Left lung (tissue), 10 donors: ENCODE measurements around the gene SUMO4. TPM values are rescaled to one million over a fixed set of nuclear protein-coding genes. Genes with fewer than 3 reads are reported as not detected.

ENCODE experiments used
- ATAC-seq: fragments of 200-7000 bp; cut with Tn5 transposase; one replicate; pipeline ENCODE4 v1.9.1; 2020; ENCODE audit warnings: moderate library complexity
- DNase-seq, 4 donors: peaks; one replicate each; pipeline ENCODE4 v3.0.0-alpha.2; 2013 to 2020
- H3K27ac ChIP-seq, 2 donors: fragments of 200-600 bp; sonication (generic) in 1 of 2; one replicate each; pipeline versions ENCODE4 v1.5.0 to v1.8.0; 2020 to 2021
- H3K27me3 ChIP-seq, 2 donors: fragments of 200-600 bp; sonication (generic) in 1 of 2; one replicate each; pipeline versions ENCODE4 v1.5.0 to v1.8.0; 2020 to 2021
- H3K36me3 ChIP-seq, 2 donors: fragments of 200-600 bp; sonication (generic) in 1 of 2; one replicate each; pipeline versions ENCODE4 v1.5.0 to v1.8.0; 2020 to 2021
- H3K4me1 ChIP-seq, 2 donors: fragments of 200-600 bp; one replicate each; pipeline ENCODE4 v1.8.0; 2021
- H3K4me3 ChIP-seq, 2 donors: fragments of 200-600 bp; sonication (generic) in 1 of 2; one replicate each; pipeline versions ENCODE4 v1.5.0 to v1.8.0; 2020 to 2021; ENCODE audit warnings: mild to moderate bottlenecking in 1 of 2
- H3K9me3 ChIP-seq, 2 donors: fragments of 200-600 bp; sonication (generic) in 1 of 2; one replicate each; pipeline versions ENCODE4 v1.5.0 to v1.8.0; 2020 to 2021
- intact Hi-C, 2 donors: fragments of 100-400 bp; cut with DNase I; formaldehyde crosslinking; loops; one replicate each; pipeline versions ENCODE4 v1.11.2 to v1.14.2; 2022
- polyA plus RNA-seq, 6 donors: library from polyadenylated mRNA; unstranded; fragments of 120-200 nt; gene quantifications; one replicate each; pipeline ENCODE4 v1.2.1, GENCODE V29; 2013; ENCODE audit not compliant: insufficient read length in 6 of 6
- total RNA-seq, 2 donors: library from RNA; stranded (reverse); fragmentation: NEBNext Ultra II Directional; extraction: Animal tissue kit (Norgen Biotek cat#: 25700); gene quantifications; one replicate each; pipeline ENCODE4 v1.2.1, GENCODE V29; 2021
- TF ChIP-seq, protein P1 (sequence below), 2 donors: fragments of 200-600 bp; sonication (generic) in 1 of 2; IDR thresholded peaks; one replicate each; pipeline versions ENCODE4 v1.5.0 to v1.8.0; 2021; ENCODE audit warnings: antibody characterized with exemption in 2 of 2
- donor health status: DM: no; HTN: yes; CAD: no.
- donor health status: DM: no; HTN: no; CAD: no.

Gene SUMO4
- total and polyA plus RNA-seq, 8 donors: 1.0 to 2.7 (median 1.9) TPM

GRCh38 chr6:149385998-149386646 lies 13.9 kb upstream of the SUMO4 start:
- no peak overlapping the region for H3K27ac ChIP-seq
- H3K4me1 ChIP-seq: no peaks in the 10 kb centered on the region
- H3K4me3 ChIP-seq: no peak overlapping the region
- H3K36me3 ChIP-seq: peaks cover 4 to 28% of the 10 kb centered on the region in 2 donors
- ATAC-seq (no peak), DNase-seq (no peak)
- H3K9me3 ChIP-seq: no peaks in the 10 kb centered on the region
- TF ChIP-seq, protein P1, sequence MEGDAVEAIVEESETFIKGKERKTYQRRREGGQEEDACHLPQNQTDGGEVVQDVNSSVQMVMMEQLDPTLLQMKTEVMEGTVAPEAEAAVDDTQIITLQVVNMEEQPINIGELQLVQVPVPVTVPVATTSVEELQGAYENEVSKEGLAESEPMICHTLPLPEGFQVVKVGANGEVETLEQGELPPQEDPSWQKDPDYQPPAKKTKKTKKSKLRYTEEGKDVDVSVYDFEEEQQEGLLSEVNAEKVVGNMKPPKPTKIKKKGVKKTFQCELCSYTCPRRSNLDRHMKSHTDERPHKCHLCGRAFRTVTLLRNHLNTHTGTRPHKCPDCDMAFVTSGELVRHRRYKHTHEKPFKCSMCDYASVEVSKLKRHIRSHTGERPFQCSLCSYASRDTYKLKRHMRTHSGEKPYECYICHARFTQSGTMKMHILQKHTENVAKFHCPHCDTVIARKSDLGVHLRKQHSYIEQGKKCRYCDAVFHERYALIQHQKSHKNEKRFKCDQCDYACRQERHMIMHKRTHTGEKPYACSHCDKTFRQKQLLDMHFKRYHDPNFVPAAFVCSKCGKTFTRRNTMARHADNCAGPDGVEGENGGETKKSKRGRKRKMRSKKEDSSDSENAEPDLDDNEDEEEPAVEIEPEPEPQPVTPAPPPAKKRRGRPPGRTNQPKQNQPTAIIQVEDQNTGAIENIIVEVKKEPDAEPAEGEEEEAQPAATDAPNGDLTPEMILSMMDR (IDR thresholded peaks at IDR 0.05): no peak
- H3K27me3 ChIP-seq: no peaks in the 10 kb centered on the region
- intact Hi-C loops: no loop called here

DNA sequence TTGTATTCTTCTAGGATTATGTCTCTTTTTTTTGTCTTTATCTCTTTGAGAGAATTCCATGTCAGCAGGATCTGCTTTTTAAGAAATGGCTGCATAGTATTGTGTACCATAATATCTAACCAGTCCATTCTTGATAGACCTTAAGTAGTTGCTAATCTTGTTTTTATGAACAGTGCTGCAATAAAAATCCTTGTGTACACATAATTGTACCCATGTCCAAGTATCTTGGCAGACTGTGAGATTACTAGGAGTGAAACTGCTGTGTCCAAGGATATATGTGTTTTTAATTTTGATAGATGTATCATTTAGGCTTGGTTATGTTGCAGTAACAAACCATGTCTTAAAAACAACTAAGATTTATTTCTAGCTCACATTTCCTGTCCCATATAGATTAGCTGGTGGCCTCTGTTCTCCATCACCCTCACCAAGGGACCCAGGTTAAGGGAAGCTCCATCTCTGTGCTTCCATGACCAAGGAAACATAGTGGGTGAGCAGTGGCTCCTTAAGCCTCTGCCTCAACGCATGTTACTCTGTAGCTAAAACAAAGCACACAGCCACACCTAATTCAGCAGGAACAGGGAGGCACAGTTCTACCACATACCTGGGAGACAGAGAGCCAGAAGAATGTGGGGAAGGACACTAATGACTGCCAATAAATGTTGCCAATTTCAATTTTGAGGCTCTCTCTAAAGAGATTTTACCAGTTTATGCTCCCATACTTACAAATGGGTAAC lies 12.1 kb upstream of the SUMO4 start:
- Histone ChIP-seq H3K4me3 (no peak overlapping the region), H3K36me3 (peaks cover 4 to 15% of the 10 kb centered on the region in 2 donors), H3K9me3 (no peaks in the 10 kb centered on the region), H3K27me3 (no peaks in the 10 kb centered on the region), H3K27ac (no peak overlapping the region), H3K4me1 (no peaks in the 10 kb centered on the region)
- intact Hi-C loops: no loop called here
- DNase-seq (no peak), ATAC-seq (peak; percentile 63)
- TF ChIP-seq, protein P1 (IDR thresholded peaks at IDR 0.05): no peak

- no peak for ATAC-seq
- H3K4me3 ChIP-seq: no peak overlapping the region
- no peaks in the 10 kb centered on the region for H3K4me1 ChIP-seq
- intact Hi-C loops: no loop called here
- peaks cover 0 to 6% of the 10 kb centered on the region in 2 donors for H3K36me3 ChIP-seq
- H3K9me3 ChIP-seq: no peaks in the 10 kb centered on the region
- DNase-seq: no peak
- H3K27ac ChIP-seq: no peak overlapping the region
- H3K27me3 ChIP-seq: no peaks in the 10 kb centered on the region
- TF ChIP-seq, protein P1 (IDR thresholded peaks at IDR 0.05): no peak
Observed at GRCh38 chr6:149389509-149390297, 10.4 kb upstream of the SUMO4 start.

- Histone ChIP-seq H3K4me1 (no peaks in the 10 kb centered on the region), H3K9me3 (no peaks in the 10 kb centered on the region), H3K36me3 (peaks cover 0 to 9% of the 10 kb centered on the region in 2 donors), H3K27ac (no peak overlapping the region), H3K4me3 (no peak overlapping the region), H3K27me3 (no peaks in the 10 kb centered on the region)
- intact Hi-C loops: no loop called here
- no peak for DNase-seq
- TF ChIP-seq, protein P1 (IDR thresholded peaks at IDR 0.05): no peak
- ATAC-seq: no peak
Observed at GRCh38 chr6:149392093-149392492, 8.0 kb upstream of the SUMO4 start.

- H3K4me1 ChIP-seq: no peaks in the 10 kb centered on the region
- no peak for DNase-seq
- H3K27ac ChIP-seq: no peak overlapping the region
- TF ChIP-seq, protein P1 (IDR thresholded peaks at IDR 0.05): no peak
- no peak overlapping the region for H3K4me3 ChIP-seq
- H3K27me3 ChIP-seq: no peaks in the 10 kb centered on the region
- H3K36me3 ChIP-seq: peaks cover 0 to 13% of the 10 kb centered on the region in 2 donors
- intact Hi-C loops: no loop called here
- ATAC-seq: no peak
- no peaks in the 10 kb centered on the region for H3K9me3 ChIP-seq
Observed at GRCh38 chr6:149392535-149392934, 7.5 kb upstream of the SUMO4 start.
